Liver (tissue), 9 donors: ENCODE data around the gene KRTAP2-3. TPM values are rescaled to one million over a fixed set of nuclear protein-coding genes. Genes with fewer than 3 reads are reported as not detected.
"Not testable (repeated sequence)": the region's sequence is repeated elsewhere in the genome, so short reads cannot be mapped to it uniquely, and the experiment has no call there.

Experiments
- DNase-seq: peaks from one replicate; pipeline ENCODE4 v3.0.0-alpha.2; 2017; ENCODE audit warnings: low spot score
- H3K27ac ChIP-seq, 2 donors: one replicate each; pipeline ENCODE4 v1.7.0; 2013; ENCODE audit warnings: inconsistent platforms in 2 of 2, low read length in 2 of 2, control low read depth in 1 of 2, low read depth in 1 of 2, mild to moderate bottlenecking in 1 of 2
- H3K27me3 ChIP-seq, 4 donors: one replicate each; pipeline versions ENCODE4 v1.6.1 to v1.7.0; 2013; ENCODE audit warnings: low read length in 3 of 4, inconsistent platforms in 1 of 4, mild to moderate bottlenecking in 1 of 4, moderate library complexity in 1 of 4; ENCODE audit not compliant: control insufficient read depth in 4 of 4, insufficient read depth in 4 of 4
- H3K36me3 ChIP-seq, 4 donors: one replicate each; pipeline versions ENCODE4 v1.6.1 to v1.7.0; 2013; ENCODE audit warnings: low read length in 3 of 4, mild to moderate bottlenecking in 3 of 4, low read depth in 1 of 4, moderate library complexity in 1 of 4; ENCODE audit not compliant: control insufficient read depth in 4 of 4, insufficient read depth in 3 of 4
- H3K4me1 ChIP-seq, 4 donors: one replicate each; pipeline versions ENCODE4 v1.6.1 to v1.7.0; 2013; ENCODE audit warnings: low read length in 3 of 4, mild to moderate bottlenecking in 3 of 4, moderate library complexity in 1 of 4; ENCODE audit not compliant: control insufficient read depth in 4 of 4, insufficient read depth in 4 of 4
- H3K4me3 ChIP-seq, 3 donors: one replicate each; pipeline versions ENCODE4 v1.6.1 to v1.7.0; 2013; ENCODE audit warnings: low read length in 3 of 3, control low read depth in 1 of 3, low read depth in 1 of 3, mild to moderate bottlenecking in 1 of 3
- H3K9ac ChIP-seq, 2 donors: one replicate each; pipeline ENCODE4 v1.7.0; 2013; ENCODE audit warnings: low read length in 2 of 2, mild to moderate bottlenecking in 2 of 2, moderate library complexity in 2 of 2, control low read depth in 1 of 2, low read depth in 1 of 2
- H3K9me3 ChIP-seq, 4 donors: one replicate each; pipeline versions ENCODE4 v1.6.1 to v1.7.0; 2013; ENCODE audit warnings: low read length in 3 of 4; ENCODE audit not compliant: control insufficient read depth in 4 of 4
- ATF3 ChIP-seq: IDR thresholded peaks from 2 replicates; pipeline ENCODE4 v1.6.1; 2016; ENCODE audit warnings: antibody characterized with exemption
- EGR1 ChIP-seq, 2 donors: IDR thresholded peaks; 2 replicates each; pipeline ENCODE4 v1.6.1; 2016 to 2018; ENCODE audit warnings: antibody characterized with exemption in 2 of 2, low read depth in 2 of 2
- FOXA1 ChIP-seq: IDR thresholded peaks from 2 replicates; pipeline ENCODE4 v1.6.1; 2016; ENCODE audit warnings: antibody characterized with exemption
- FOXA2 ChIP-seq: IDR thresholded peaks from 2 replicates; pipeline ENCODE4 v1.6.1; 2016; ENCODE audit warnings: antibody characterized with exemption
- HNF4A ChIP-seq, 2 donors: conservative IDR thresholded peaks; 2 replicates each; pipeline ENCODE4 v1.6.1; 2016; ENCODE audit warnings: antibody characterized with exemption in 2 of 2, mild to moderate bottlenecking in 2 of 2
- HNF4G ChIP-seq: IDR thresholded peaks from 2 replicates; pipeline ENCODE4 v1.6.1; 2016; ENCODE audit warnings: antibody characterized with exemption
- MAX ChIP-seq: IDR thresholded peaks from 2 replicates; pipeline ENCODE4 v1.6.1; 2016; ENCODE audit warnings: antibody characterized with exemption
- NR2F2 ChIP-seq: IDR thresholded peaks from 2 replicates; pipeline ENCODE4 v1.6.1; 2016; ENCODE audit warnings: antibody characterized with exemption
- RAD21 ChIP-seq, 2 donors: IDR thresholded peaks; 2 replicates each; pipeline ENCODE4 v1.6.1; 2016; ENCODE audit warnings: antibody characterized with exemption in 2 of 2, mild to moderate bottlenecking in 2 of 2
- REST ChIP-seq: IDR thresholded peaks from 2 replicates; pipeline ENCODE4 v1.6.1; 2016; ENCODE audit warnings: antibody characterized with exemption, mild to moderate bottlenecking
- RXRA ChIP-seq, 2 donors: IDR thresholded peaks; 2 replicates each; pipeline ENCODE4 v1.6.1; 2017 to 2018; ENCODE audit warnings: antibody characterized with exemption in 2 of 2, mild to moderate bottlenecking in 1 of 2
- YY1 ChIP-seq: IDR thresholded peaks from 2 replicates; pipeline ENCODE4 v1.6.1; 2016; ENCODE audit warnings: antibody characterized with exemption, mild to moderate bottlenecking
- ZBTB33 ChIP-seq: IDR thresholded peaks from 2 replicates; pipeline ENCODE4 v1.6.1; 2016; ENCODE audit warnings: antibody characterized with exemption
- WGBS: extraction: QIAGEN DNeasy Blood & Tissue Kit; methylation state at CpG from one replicate; pipeline ENCODE4 v1.1.7; 2013; 5-methylcytosine and 5-hydroxymethylcytosine counted together
- polyA plus RNA-seq, 2 donors: library from polyadenylated mRNA; stranded (reverse) in 1 of 2; unstranded in 1 of 2; fragments of 200-250 nt in 1 of 2; fragments of >200 nt in 1 of 2; fragmentation: Nextera tagmentation in 1 of 2; extraction: Ambion mirVana in 1 of 2; gene quantifications; one replicate each; pipeline versions ENCODE4 v1.2.1 to v1.2.3, GENCODE V29; 2013 to 2015
- total RNA-seq, 2 donors: library from RNA; depleted of rRNA; stranded (reverse); fragments of >200 nt; gene quantifications; one replicate each; pipeline ENCODE4 v1.2.3, GENCODE V29; 2014
- donor health status: healthy.
- donor health status: healthy.
- donor health status: healthy.
- donor health status: healthy.
- donor health status: healthy.

Gene KRTAP2-3
- total and polyA plus RNA-seq, 4 donors, result not detected

- DNase-seq, result no peak
- WGBS, result 88% methylated on average over 1 of the region's 1 CpG
- no peaks in the 10 kb centered on the region for H3K36me3 ChIP-seq
These were observed 2.4 kb downstream of the KRTAP2-3 start for GRCh38 chr17:41057547-41057946.

GRCh38 chr17:41055130-41055529 lies 4.8 kb downstream of the KRTAP2-3 start, which contains the start of gene KRTAP2-2:
Gene KRTAP2-2 (minus strand): TSS chr17:41055230. CDS start chr17:41055211, 19 bp downstream.
- not testable (repeated sequence) for H3K4me3 ChIP-seq, H3K9me3 ChIP-seq, H3K36me3 ChIP-seq, DNase-seq, H3K27me3 ChIP-seq, H3K27ac ChIP-seq, H3K9ac ChIP-seq, H3K4me1 ChIP-seq
- 27% methylated on average over 1 of the region's 6 CpGs for WGBS

More at GRCh38 chr17:41057547-41057946, 2.4 kb downstream of the KRTAP2-3 start:
- TF ChIP-seq MAX, result no peak
- no peak for TF ChIP-seq ATF3
- TF ChIP-seq REST, result no peak
- TF ChIP-seq HNF4G, result no peak
- TF ChIP-seq YY1, result no peak
- TF ChIP-seq FOXA1, result no peak
- TF ChIP-seq FOXA2, result no peak
- no peak for TF ChIP-seq RXRA (IDR thresholded peaks at IDR 0.05)
- TF ChIP-seq NR2F2, result no peak
- no peak for TF ChIP-seq RAD21 (IDR thresholded peaks at IDR 0.05)
- Histone ChIP-seq H3K4me3 (no peak overlapping the region), H3K4me1 (no peaks in the 10 kb centered on the region), H3K27ac (no peak overlapping the region), H3K9me3 (no peaks in the 10 kb centered on the region), H3K27me3 (peaks cover 0 to 9% (median 0%) of the 10 kb centered on the region in 4 donors), H3K9ac (no peak overlapping the region)

GRCh38 chr17:41054556-41054955 lies 5.4 kb downstream of the KRTAP2-3 start:
- not testable (repeated sequence) for H3K4me3 ChIP-seq, H3K27ac ChIP-seq, H3K27me3 ChIP-seq, H3K4me1 ChIP-seq, H3K9me3 ChIP-seq, H3K36me3 ChIP-seq, DNase-seq, H3K9ac ChIP-seq
- WGBS, result 60% methylated on average over 9 of the region's 9 CpGs

- Histone ChIP-seq H3K9ac (no peak overlapping the region), H3K4me3 (no peak overlapping the region), H3K27ac (no peak overlapping the region), H3K9me3 (no peaks in the 10 kb centered on the region), H3K27me3 (no peaks in the 10 kb centered on the region), H3K36me3 (no peaks in the 10 kb centered on the region), H3K4me1 (no peaks in the 10 kb centered on the region)
- WGBS, result 87% methylated on average over 4 of the region's 4 CpGs
- TF ChIP-seq HNF4A (conservative IDR thresholded peaks at IDR 0.05) (no peak), EGR1 (IDR thresholded peaks at IDR 0.05; ENCODE audit: low read depth in 2 of 2) (no peak), MAX (no peak), FOXA1 (no peak), ZBTB33 (no peak), RAD21 (IDR thresholded peaks at IDR 0.05) (no peak)
- DNase-seq, result no peak
These were observed 5.9 kb downstream of the KRTAP2-3 start for GRCh38 chr17:41054025-41054424.
